HEK293T (cell line): ENCODE results near the gene PSMD6.

ENCODE experiments used
- BHLHE40 ChIP-seq: fragments of 450-650 bp; IDR thresholded peaks from 2 replicates; pipeline ENCODE4 v1.6.1; 2016; ENCODE audit warnings: mild to moderate bottlenecking, moderate library complexity, borderline replicate concordance
- CTBP1 ChIP-seq: fragments of 450-650 bp; IDR thresholded peaks from 2 replicates; pipeline ENCODE4 v1.6.1; 2016; ENCODE audit warnings: borderline replicate concordance
- ELF4 ChIP-seq: fragments of 450-650 bp; IDR thresholded peaks from 2 replicates; pipeline ENCODE4 v1.6.1; 2017; ENCODE audit warnings: antibody characterized with exemption
- FOXA1 ChIP-seq: fragments of 450-650 bp; IDR thresholded peaks from 2 replicates; pipeline ENCODE4 v1.6.1; 2016; ENCODE audit warnings: mild to moderate bottlenecking
- FOXK2 ChIP-seq: fragments of 450-650 bp; IDR thresholded peaks from 2 replicates; pipeline ENCODE4 v1.6.1; 2016; ENCODE audit warnings: mild to moderate bottlenecking
- FOXM1 ChIP-seq: fragments of 450-650 bp; IDR thresholded peaks from 2 replicates; pipeline ENCODE4 v1.6.1; 2017; ENCODE audit warnings: mild to moderate bottlenecking, borderline replicate concordance
- HDGF ChIP-seq: fragments of 450-650 bp; IDR thresholded peaks from 2 replicates; pipeline ENCODE4 v1.6.1; 2017; ENCODE audit warnings: antibody characterized with exemption, borderline replicate concordance
- LEF1 ChIP-seq: fragments of 450-650 bp; IDR thresholded peaks from 2 replicates; pipeline ENCODE4 v1.6.1; 2017; ENCODE audit warnings: mild to moderate bottlenecking, borderline replicate concordance
- NFRKB ChIP-seq: fragments of 450-650 bp; IDR thresholded peaks from 2 replicates; pipeline ENCODE4 v1.6.1; 2016; ENCODE audit warnings: mild to moderate bottlenecking, moderate library complexity
- SP1 ChIP-seq: fragments of 450-650 bp; IDR thresholded peaks from 2 replicates; pipeline ENCODE4 v1.6.1; 2017
- TARDBP ChIP-seq: fragments of 450-650 bp; IDR thresholded peaks from 2 replicates; pipeline ENCODE4 v1.6.1; 2016
- ZNF384 ChIP-seq: fragments of 450-650 bp; IDR thresholded peaks from 2 replicates; pipeline ENCODE4 v1.6.1; 2016

DNA sequence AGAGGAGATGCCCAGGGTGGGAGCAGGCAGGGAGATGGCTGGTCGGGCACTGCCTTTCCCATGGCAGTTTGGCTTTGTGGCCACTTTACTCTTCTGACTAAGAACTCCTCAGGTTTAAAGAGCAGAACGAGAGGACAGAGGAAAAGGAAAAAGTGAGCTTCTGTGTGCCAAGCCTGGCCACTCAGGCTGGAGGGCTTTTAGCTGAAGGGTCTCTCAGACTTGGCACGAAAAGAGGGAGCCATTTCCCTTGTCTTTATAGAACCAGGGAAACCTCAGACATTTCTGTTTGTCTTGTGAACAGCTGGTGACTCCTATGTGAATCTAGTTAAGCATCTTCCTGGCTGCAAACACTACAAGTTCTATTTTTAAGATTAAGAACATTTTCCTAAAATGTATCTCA lies 23.3 kb upstream of the PSMD6 start:
- TF ChIP-seq FOXK2 (no peak), NFRKB (no peak), FOXM1 (no peak), BHLHE40 (no peak), ELF4 (no peak), SP1 (no peak), LEF1 (no peak), ZNF384 (no peak), CTBP1 (no peak), TARDBP (no peak), HDGF (no peak), FOXA1 (no peak)
